Measurements from ENCODE around the gene MIEN1.

Gene MIEN1

GRCh38 chr17:39696731-39697130, 33.6 kb downstream of the MIEN1 start:
- DNase-seq = no peak

DNA sequence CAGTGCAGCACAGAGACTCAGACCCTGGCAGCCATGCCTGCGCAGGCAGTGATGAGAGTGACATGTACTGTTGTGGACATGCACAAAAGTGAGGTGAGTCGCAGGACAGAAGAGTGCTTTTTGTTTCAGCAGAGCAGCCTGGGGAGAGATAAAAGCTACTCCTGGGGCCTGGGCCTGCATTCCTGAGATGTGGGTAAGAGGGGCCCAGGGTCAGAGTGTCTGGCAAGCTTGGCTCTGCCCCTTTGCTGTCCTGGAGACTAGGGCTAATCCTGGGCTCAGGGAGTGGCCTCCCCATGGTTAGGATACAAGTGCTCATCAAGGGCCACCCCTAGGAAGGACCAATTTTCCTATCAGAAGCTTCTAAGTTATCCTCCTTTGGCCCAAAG, 35.2 kb downstream of the MIEN1 start:
- DNase-seq = no peak

DNA sequence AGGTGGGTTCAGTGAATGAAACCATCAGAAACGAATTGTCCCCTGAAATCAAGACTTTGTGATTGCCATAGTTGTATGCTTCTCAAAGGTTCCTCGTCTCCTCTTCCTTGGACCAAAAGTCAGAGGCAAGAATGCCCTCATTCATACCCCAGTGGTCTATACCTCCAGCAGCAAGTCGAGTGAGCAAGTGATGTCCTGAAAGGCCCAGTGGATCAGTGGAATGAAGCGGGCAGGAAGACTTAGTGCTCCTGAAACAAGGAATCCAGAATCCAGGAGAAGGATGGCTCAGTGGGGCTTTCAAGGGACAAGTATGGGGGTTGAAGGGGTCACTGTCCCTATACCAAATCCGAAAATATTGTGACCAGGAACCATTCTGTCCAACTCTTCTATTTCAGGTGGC, 35.7 kb downstream of the MIEN1 start:
- DNase-seq = no peak

- no peak for DNase-seq
These were observed 41.4 kb downstream of the MIEN1 start for GRCh38 chr17:39688945-39689344.

- no peak for DNase-seq
These were observed 41.9 kb downstream of the MIEN1 start for GRCh38 chr17:39688475-39688835.

GRCh38 chr17:39687546-39688474, 42.5 kb downstream of the MIEN1 start, which contains the start of gene PGAP3:
TSS of gene PGAP3 (minus strand) at chr17:39688057. CDS start at chr17:39688014, 43 bp downstream.
- peak; percentile 70 for DNase-seq

GRCh38 chr17:39687101-39687545, 43.2 kb downstream of the MIEN1 start:
- no peak for DNase-seq

DNA sequence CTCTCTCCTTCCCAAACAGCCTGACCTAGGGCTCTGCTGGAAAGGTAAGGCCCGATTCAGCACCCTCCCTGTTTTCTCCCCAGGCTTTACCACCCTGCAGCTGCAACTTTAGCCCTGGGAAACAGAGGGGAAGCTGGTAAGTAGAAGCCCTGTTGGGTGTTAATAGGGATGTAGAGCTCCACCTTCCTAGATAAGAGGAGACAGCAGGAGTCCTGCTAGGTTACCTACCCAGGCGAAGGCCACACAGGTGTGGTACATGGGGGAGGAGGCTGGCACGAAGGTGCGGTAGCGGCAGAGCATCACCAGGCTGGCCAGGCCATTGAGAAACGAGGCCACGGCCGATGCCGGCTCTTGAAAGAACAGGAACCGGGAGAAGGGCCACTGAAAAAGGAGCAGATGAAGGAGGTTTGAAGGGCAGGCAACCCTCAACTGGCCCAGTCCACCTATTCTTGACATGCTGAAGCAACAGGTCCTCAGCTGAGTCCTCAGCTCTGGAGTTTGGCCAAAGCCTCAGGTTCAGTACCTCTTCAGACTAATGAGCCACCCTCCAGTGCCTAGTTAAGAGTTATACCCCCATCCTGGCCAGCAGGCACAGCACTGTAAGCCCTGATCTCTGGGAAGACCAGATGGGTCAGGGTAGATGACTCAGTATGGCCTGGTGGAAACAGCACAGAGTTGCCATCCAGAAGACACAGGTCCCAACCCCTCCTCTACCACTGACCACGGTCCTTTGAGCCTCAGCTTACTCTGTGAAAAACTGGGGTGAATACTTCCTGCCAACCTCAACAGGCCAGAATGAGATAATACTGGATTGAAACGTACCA, 45.8 kb downstream of the MIEN1 start:
- DNase-seq = no peak

GRCh38 chr17:39683295-39683939, 46.9 kb downstream of the MIEN1 start:
- DNase-seq = no peak

GRCh38 chr17:39679521-39680192, 50.7 kb downstream of the MIEN1 start:
- DNase-seq = no peak
